CD8-positive, alpha-beta memory T cell (primary cell): ENCODE results near the gene IGFBP4. TPM values are rescaled to one million over a fixed set of nuclear protein-coding genes. Genes with fewer than 3 reads are reported as not detected.
A peak's percentile ranks its signal among the peaks of the same experiment; 100 is the strongest.
"Not testable (repeated sequence)": the region's sequence is repeated elsewhere in the genome, so short reads cannot be mapped to it uniquely, and the experiment has no call there.

Source experiments
- CTCF ChIA-PET: fragments of 350-600 bp; sonication (Branson Sonifier 250); formaldehyde crosslinking; loops from one replicate; lab custom pipeline; 2021; ENCODE audit warnings: antibody characterized with exemption; lab: Charles Lee
- POLR2A ChIA-PET: fragments of 350-600 bp; sonication (Branson Sonifier 250); formaldehyde crosslinking; loops from one replicate; lab custom pipeline; 2021; ENCODE audit warnings: antibody characterized with exemption; lab: Charles Lee
- DNase-seq, 5 donors: peaks; one replicate each; pipeline versions ENCODE4 v3.0.0 to v3.0.0-alpha.2; 2020 to 2022; ENCODE audit warnings: mixed read lengths in 1 of 5
- H3K27ac ChIP-seq: one replicate; pipeline ENCODE4 v1.7.0; 2013; ENCODE audit warnings: low read depth, mild to moderate bottlenecking, low read length, moderate library complexity
- H3K27me3 ChIP-seq: 2 replicates; pipeline ENCODE4 v1.7.0; 2013; ENCODE audit warnings: low read length, mild to moderate bottlenecking; ENCODE audit not compliant: insufficient read depth, poor library complexity, severe bottlenecking
- H3K36me3 ChIP-seq: 2 replicates; pipeline ENCODE4 v1.7.0; 2013; ENCODE audit warnings: mild to moderate bottlenecking, low read length, moderate library complexity; ENCODE audit not compliant: insufficient read depth
- H3K4me1 ChIP-seq: 2 replicates; pipeline ENCODE4 v1.7.0; 2013; ENCODE audit warnings: mild to moderate bottlenecking, low read length, moderate library complexity; ENCODE audit not compliant: insufficient read depth
- H3K4me3 ChIP-seq: 2 replicates; pipeline ENCODE4 v1.7.0; 2013; ENCODE audit warnings: mild to moderate bottlenecking, low read length
- H3K9me3 ChIP-seq: 2 replicates; pipeline ENCODE4 v1.7.0; 2013; ENCODE audit warnings: mild to moderate bottlenecking, low read length
- H3K27ac Mint-ChIP-seq, 8 donors: one replicate each; pipeline ENCODE4 v1.8.0; 2020 to 2021; ENCODE audit warnings: mixed read lengths in 8 of 8, mild to moderate bottlenecking in 6 of 8, inconsistent platforms in 3 of 8, moderate library complexity in 3 of 8
- H3K27me3 Mint-ChIP-seq, 2 donors: one replicate each; pipeline ENCODE4 v1.8.0; 2020 to 2021; ENCODE audit warnings: mixed read lengths in 2 of 2, mild to moderate bottlenecking in 1 of 2, moderate library complexity in 1 of 2
- H3K36me3 Mint-ChIP-seq, 3 donors: one replicate each; pipeline ENCODE4 v1.8.0; 2020 to 2021; ENCODE audit warnings: mixed read lengths in 3 of 3, inconsistent platforms in 1 of 3, mild to moderate bottlenecking in 1 of 3
- H3K4me1 Mint-ChIP-seq, 3 donors: one replicate each; pipeline ENCODE4 v1.8.0; 2020 to 2021; ENCODE audit warnings: mixed read lengths in 3 of 3, inconsistent platforms in 1 of 3, mild to moderate bottlenecking in 1 of 3
- H3K4me3 Mint-ChIP-seq, 7 donors: one replicate each; pipeline ENCODE4 v1.8.0; 2020 to 2021; ENCODE audit warnings: mixed read lengths in 7 of 7, mild to moderate bottlenecking in 6 of 7, moderate library complexity in 4 of 7, inconsistent platforms in 2 of 7
- H3K9me3 Mint-ChIP-seq, 5 donors: one replicate each; pipeline ENCODE4 v1.8.0; 2020 to 2022; ENCODE audit warnings: mixed read lengths in 5 of 5, mild to moderate bottlenecking in 3 of 5, moderate library complexity in 2 of 5, inconsistent platforms in 1 of 5
- polyA plus RNA-seq: library from polyadenylated mRNA; unstranded; fragments of 300-500 nt; fragmentation: Illumina TruSeq; gene quantifications from one replicate; pipeline ENCODE4 v1.2.3, GENCODE V29; 2021
- total RNA-seq, 2 experiments: library from RNA; stranded (reverse); gene quantifications; one replicate each; pipeline ENCODE4 v1.2.3, GENCODE V29; 2021

The IGFBP4 gene
- total and polyA plus RNA-seq, 3 experiments from 2014 or later: 3.0 to 21.4 (median 3.2) TPM

GRCh38 chr17:40411821-40412220 is 31.4 kb upstream of the IGFBP4 start:
- H3K27ac ChIP-seq: no peak overlapping the region
- H3K4me3 ChIP-seq: no peak overlapping the region
- no peak for DNase-seq
- H3K4me3 Mint-ChIP-seq: no peak overlapping the region
- H3K27ac Mint-ChIP-seq: peak overlapping the region in 2 of 8 donors; percentile 8 to 43
- H3K4me1 Mint-ChIP-seq: peaks cover 6 to 26% (median 10%) of the 10 kb centered on the region in 3 donors
- H3K36me3 Mint-ChIP-seq: no peaks in the 10 kb centered on the region
- ChIA-PET CTCF (interaction anchor here (1.0 to 4.7 kb wide), 7 partner anchors 31 to 149 kb away, joined by 3 to 30 read pairs (median 5); partner anchors contain the start of gene IGFBP4), POLR2A (no interaction called here)
- peaks cover under 1% of the 10 kb centered on the region for H3K4me1 ChIP-seq
- no peaks in the 10 kb centered on the region for H3K9me3 ChIP-seq
- H3K27me3 Mint-ChIP-seq: peaks cover 0 to 4% of the 10 kb centered on the region in 2 donors
- H3K9me3 Mint-ChIP-seq: no peaks in the 10 kb centered on the region
- no peaks in the 10 kb centered on the region for H3K27me3 ChIP-seq
- no peaks in the 10 kb centered on the region for H3K36me3 ChIP-seq

- H3K27ac ChIP-seq: no peak overlapping the region
- H3K36me3 ChIP-seq: no peaks in the 10 kb centered on the region
- H3K27ac Mint-ChIP-seq: peak overlapping the region in 1 of 8 donors; percentile 32
Observed at GRCh38 chr17:40412880-40413279, 30.4 kb upstream of the IGFBP4 start.

GRCh38 chr17:40414312-40414711 is 28.9 kb upstream of the IGFBP4 start:
- H3K9me3 Mint-ChIP-seq, POLR2A ChIA-PET, H3K4me3 ChIP-seq, H3K36me3 Mint-ChIP-seq, H3K4me3 Mint-ChIP-seq, H3K27me3 ChIP-seq, H3K27ac ChIP-seq, H3K9me3 ChIP-seq, H3K27me3 Mint-ChIP-seq, H3K4me1 ChIP-seq, DNase-seq, H3K36me3 ChIP-seq, H3K27ac Mint-ChIP-seq: not testable (repeated sequence)
- peaks cover 17 to 41% (median 23%) of the 10 kb centered on the region in 3 donors for H3K4me1 Mint-ChIP-seq
- CTCF ChIA-PET: interaction anchor here (0.9 to 4.7 kb wide), 6 partner anchors 32 to 146 kb away, joined by 3 to 30 read pairs (median 4); no protein-coding TSS in a partner anchor

More at GRCh38 chr17:40412880-40413279, 30.4 kb upstream of the IGFBP4 start:
- H3K27me3 ChIP-seq: no peaks in the 10 kb centered on the region
- Mint-ChIP-seq H3K4me1 (peaks cover 15 to 36% (median 20%) of the 10 kb centered on the region in 3 donors), H3K4me3 (no peak overlapping the region), H3K9me3 (no peaks in the 10 kb centered on the region), H3K27me3 (peaks cover 3 to 5% of the 10 kb centered on the region in 2 donors), H3K36me3 (peaks cover 0 to 3% (median 0%) of the 10 kb centered on the region in 3 donors)
- ChIA-PET POLR2A (interaction anchor here (0.6 kb wide), 1 partner anchor 54 kb away, joined by 3 read pairs; no protein-coding TSS in a partner anchor), CTCF (interaction anchor here (1.2 to 4.7 kb wide), 3 partner anchors 58 to 146 kb away, joined by 3 to 30 read pairs (median 4); no protein-coding TSS in a partner anchor)
- H3K9me3 ChIP-seq: no peaks in the 10 kb centered on the region
- no peak overlapping the region for H3K4me3 ChIP-seq
- peaks cover 7% of the 10 kb centered on the region for H3K4me1 ChIP-seq
- no peak for DNase-seq

GRCh38 chr17:40415390-40415789 is 27.9 kb upstream of the IGFBP4 start:
- H3K9me3 ChIP-seq: no peaks in the 10 kb centered on the region
- CTCF ChIA-PET: interaction anchor here (0.7 to 4.7 kb wide), 12 partner anchors 12 to 145 kb away, joined by 3 to 30 read pairs (median 4); no protein-coding TSS in a partner anchor
- no peaks in the 10 kb centered on the region for H3K27me3 ChIP-seq
- H3K36me3 Mint-ChIP-seq: peaks cover 0 to 5% (median 0%) of the 10 kb centered on the region in 3 donors
- H3K4me1 ChIP-seq: peaks cover 10% of the 10 kb centered on the region
- POLR2A ChIA-PET: no interaction called here
- H3K9me3 Mint-ChIP-seq: no peaks in the 10 kb centered on the region
- H3K27ac ChIP-seq: no peak overlapping the region
- H3K4me3 ChIP-seq: no peak overlapping the region
- peak overlapping the region in 2 of 7 donors; percentile 50 to 56 for H3K4me3 Mint-ChIP-seq
- H3K4me1 Mint-ChIP-seq: peaks cover 17 to 43% (median 23%) of the 10 kb centered on the region in 3 donors
- peak in 2 of 5 donors; percentile 41 to 48 for DNase-seq
- peaks cover 4 to 5% of the 10 kb centered on the region in 2 donors for H3K27me3 Mint-ChIP-seq
- peak overlapping the region in 2 of 8 donors; percentile 50 for H3K27ac Mint-ChIP-seq
- H3K36me3 ChIP-seq: no peaks in the 10 kb centered on the region

- no peaks in the 10 kb centered on the region for H3K9me3 ChIP-seq
- H3K36me3 Mint-ChIP-seq: peaks cover 0 to 5% (median 0%) of the 10 kb centered on the region in 3 donors
- CTCF ChIA-PET: interaction anchor here (1.5 to 4.7 kb wide), 5 partner anchors 10 to 144 kb away, joined by 3 to 30 read pairs (median 15); no protein-coding TSS in a partner anchor
- no peak for DNase-seq
- peak overlapping the region; percentile 86 to 96 (median 94) for H3K4me3 Mint-ChIP-seq
- no peaks in the 10 kb centered on the region for H3K36me3 ChIP-seq
- peak overlapping the region; percentile 98 for H3K4me3 ChIP-seq
- peaks cover 4 to 5% of the 10 kb centered on the region in 2 donors for H3K27me3 Mint-ChIP-seq
- POLR2A ChIA-PET: interaction anchor here (0.9 kb wide), 1 partner anchor 117 kb away, joined by 12 read pairs; no protein-coding TSS in a partner anchor
- H3K9me3 Mint-ChIP-seq: no peaks in the 10 kb centered on the region
- no peaks in the 10 kb centered on the region for H3K27me3 ChIP-seq
- H3K4me1 ChIP-seq: peaks cover 10% of the 10 kb centered on the region
- peaks cover 17 to 30% (median 23%) of the 10 kb centered on the region in 3 donors for H3K4me1 Mint-ChIP-seq
- H3K27ac Mint-ChIP-seq: peak overlapping the region in 2 of 8 donors; percentile 84 to 91
- H3K27ac ChIP-seq: peak overlapping the region; percentile 64
Observed at GRCh38 chr17:40416671-40417070, 26.6 kb upstream of the IGFBP4 start.

- H3K36me3 Mint-ChIP-seq: peaks cover 0 to 5% (median 0%) of the 10 kb centered on the region in 3 donors
- Histone ChIP-seq H3K36me3 (no peaks in the 10 kb centered on the region), H3K4me3 (peak overlapping the region; percentile 98), H3K27me3 (no peaks in the 10 kb centered on the region), H3K27ac (peak overlapping the region; percentile 64), H3K4me1 (peaks cover 10% of the 10 kb centered on the region), H3K9me3 (no peaks in the 10 kb centered on the region)
- ChIA-PET CTCF (interaction anchor here (0.9 to 4.0 kb wide), 14 partner anchors 10 to 145 kb away, joined by 3 to 20 read pairs (median 4); no protein-coding TSS in a partner anchor), POLR2A (interaction anchor here (0.6 to 1.3 kb wide), 5 partner anchors 10 to 123 kb away, joined by 3 to 10 read pairs (median 4); partner anchors contain the start of gene IGFBP4)
- peaks cover 4 to 5% of the 10 kb centered on the region in 2 donors for H3K27me3 Mint-ChIP-seq
- H3K4me3 Mint-ChIP-seq: peak overlapping the region; percentile 86 to 96 (median 94)
- H3K4me1 Mint-ChIP-seq: peaks cover 17 to 29% (median 23%) of the 10 kb centered on the region in 3 donors
- DNase-seq: no peak
- peak overlapping the region in 5 of 8 donors; percentile 46 to 91 (median 77) for H3K27ac Mint-ChIP-seq
- no peaks in the 10 kb centered on the region for H3K9me3 Mint-ChIP-seq
Observed at GRCh38 chr17:40417258-40417608, 26.0 kb upstream of the IGFBP4 start.

GRCh38 chr17:40417609-40418427 is 25.4 kb upstream of the IGFBP4 start, which contains the start of gene TOP2A:
Gene TOP2A, minus strand, starts transcription at chr17:40417896. Its CDS starts 105 bp downstream, at chr17:40417791.
- H3K4me1 Mint-ChIP-seq: peaks cover 17 to 29% (median 23%) of the 10 kb centered on the region in 3 donors
- H3K4me3 ChIP-seq: peak within 1 kb of the TSS; percentile 98
- POLR2A ChIA-PET: interaction anchor here (0.6 to 1.3 kb wide), 9 partner anchors 9 to 1276 kb away, joined by 3 to 10 read pairs (median 4); partner anchors contain the start of gene IGFBP4

More at GRCh38 chr17:40417609-40418427, 25.4 kb upstream of the IGFBP4 start, which contains the start of gene TOP2A:
- peak within 1 kb of the TSS; percentile 59 to 93 (median 84) for H3K27ac Mint-ChIP-seq
- H3K27me3 Mint-ChIP-seq: peaks cover 4 to 5% of the 10 kb centered on the region in 2 donors
- H3K4me1 ChIP-seq: peaks cover 10% of the 10 kb centered on the region
- CTCF ChIA-PET: interaction anchor here (0.9 to 4.0 kb wide), 15 partner anchors 9 to 216 kb away, joined by 3 to 20 read pairs (median 4); no protein-coding TSS in a partner anchor
- no peaks in the 10 kb centered on the region for H3K36me3 ChIP-seq
- peak within 1 kb of the TSS; percentile 81 for H3K27ac ChIP-seq
- H3K36me3 Mint-ChIP-seq: peaks cover 0 to 5% (median 0%) of the 10 kb centered on the region in 3 donors
- H3K27me3 ChIP-seq: no peaks in the 10 kb centered on the region
- DNase-seq: peak; percentile 84 to 98 (median 97)
- no peaks in the 10 kb centered on the region for H3K9me3 ChIP-seq
- peak within 1 kb of the TSS; percentile 86 to 96 (median 94) for H3K4me3 Mint-ChIP-seq
- no peaks in the 10 kb centered on the region for H3K9me3 Mint-ChIP-seq
